ENCODE measurements around the gene CCDC17.

The CCDC17 gene

DNA sequence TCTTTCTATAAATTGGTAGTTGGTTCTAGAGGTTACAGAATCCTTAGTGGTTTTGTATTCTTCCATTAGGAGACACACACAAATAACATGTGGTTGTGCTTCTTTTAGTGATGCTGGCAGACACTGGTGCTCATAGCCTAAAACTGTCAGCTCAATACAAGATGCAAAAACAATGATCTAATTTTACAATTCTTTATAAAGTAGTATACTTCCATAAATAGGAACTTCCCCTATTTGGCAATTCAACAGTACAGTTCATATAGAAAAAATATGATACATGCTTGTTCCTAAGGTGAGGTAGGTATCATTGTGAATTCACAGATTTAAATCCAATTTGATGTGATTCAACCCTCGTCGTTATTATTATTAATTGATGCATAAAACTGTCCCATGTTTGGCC is 20.8 kb upstream of the CCDC17 start:
- Mint-ChIP-seq H3K27ac (peak overlapping the region in 1 of 2 donors; percentile 57), H3K36me3 (ENCODE audit: insufficient read depth) (peaks cover 60% of the 10 kb centered on the region), H3K4me3 (no peak overlapping the region), H3K27me3 (no peaks in the 10 kb centered on the region), H3K4me1 (ENCODE audit: low read depth in 2 of 2) (peaks cover 4 to 6% of the 10 kb centered on the region in 2 donors), H3K9me3 (no peaks in the 10 kb centered on the region)
- ATAC-seq (replicated peaks) (no peak), DNase-seq (no peak)

DNA sequence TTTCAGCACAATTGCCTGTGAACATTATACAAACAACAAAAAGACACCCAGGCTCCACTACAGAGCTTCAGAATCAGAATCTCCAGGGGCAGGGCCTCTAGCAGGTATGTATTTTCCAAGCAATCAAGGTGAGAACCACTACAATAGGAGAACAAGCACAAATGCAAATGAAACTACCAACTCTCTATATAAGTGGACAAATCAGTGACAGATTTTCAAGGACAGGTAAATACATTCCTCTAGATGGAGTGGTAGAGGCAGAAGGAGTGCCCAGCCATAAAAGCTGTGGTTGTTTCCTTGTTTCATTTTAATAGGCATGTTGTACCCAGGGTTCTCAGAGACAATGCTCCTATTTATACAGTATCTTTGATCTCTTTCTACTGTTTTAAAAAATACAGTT is 20.1 kb upstream of the CCDC17 start:
- peaks cover 4 to 6% of the 10 kb centered on the region in 2 donors for H3K4me1 Mint-ChIP-seq (ENCODE audit: low read depth in 2 of 2)
- H3K9me3 Mint-ChIP-seq, result no peaks in the 10 kb centered on the region
- H3K4me3 Mint-ChIP-seq, result no peak overlapping the region
- H3K27me3 Mint-ChIP-seq, result no peaks in the 10 kb centered on the region
- no peak for DNase-seq
- H3K36me3 Mint-ChIP-seq (ENCODE audit: insufficient read depth), result peaks cover 56% of the 10 kb centered on the region
- ATAC-seq (replicated peaks), result no peak
- H3K27ac Mint-ChIP-seq, result peak overlapping the region in 1 of 2 donors; percentile 57

DNA sequence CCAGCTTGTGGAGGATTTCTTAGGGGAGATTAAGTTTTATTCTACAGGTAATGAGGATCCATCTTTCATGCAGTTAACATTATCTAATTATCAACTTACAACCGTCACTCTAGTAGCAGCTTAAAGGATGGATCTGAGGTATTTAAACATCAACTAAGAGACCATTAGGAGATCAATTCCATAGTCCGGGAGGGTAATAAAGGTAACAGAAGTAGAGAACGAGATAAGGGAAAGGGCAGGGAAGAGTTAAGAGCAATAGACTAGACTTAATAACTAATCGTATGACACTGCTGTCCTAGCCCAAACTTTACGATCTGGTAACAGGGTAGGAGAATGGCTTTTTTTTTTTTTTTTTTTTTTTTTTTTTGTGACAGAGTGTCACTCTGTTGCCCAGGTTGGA is 19.5 kb upstream of the CCDC17 start:
- no peak for DNase-seq
- Mint-ChIP-seq H3K4me3 (no peak overlapping the region), H3K27me3 (no peaks in the 10 kb centered on the region), H3K36me3 (ENCODE audit: insufficient read depth) (peaks cover 50% of the 10 kb centered on the region), H3K27ac (peak overlapping the region; percentile 23 to 24), H3K4me1 (ENCODE audit: low read depth in 2 of 2) (peaks cover 4 to 6% of the 10 kb centered on the region in 2 donors), H3K9me3 (no peaks in the 10 kb centered on the region)
- ATAC-seq (replicated peaks), result no peak

DNA sequence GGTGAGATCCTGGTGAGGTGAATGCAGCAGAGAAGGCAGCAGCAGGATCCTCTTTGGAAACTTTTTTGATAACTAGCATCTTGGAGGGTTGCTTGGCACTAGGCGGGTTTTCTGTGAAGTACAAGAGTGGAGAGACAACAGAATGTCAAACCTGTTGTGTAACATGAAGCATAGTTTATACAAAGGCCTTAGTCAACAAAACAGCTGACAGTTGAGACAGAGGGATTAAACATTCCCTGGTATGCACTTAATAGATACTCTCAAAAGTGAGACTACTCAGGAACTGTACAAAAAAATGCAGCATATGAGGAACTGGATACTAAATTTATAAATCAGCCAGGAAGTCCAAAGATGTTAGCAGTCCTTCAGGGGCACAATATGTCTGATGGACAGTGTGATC is 16.4 kb upstream of the CCDC17 start:
- Mint-ChIP-seq H3K36me3 (ENCODE audit: insufficient read depth) (peaks cover 25% of the 10 kb centered on the region), H3K27me3 (no peaks in the 10 kb centered on the region), H3K9me3 (no peaks in the 10 kb centered on the region), H3K4me3 (no peak overlapping the region), H3K4me1 (ENCODE audit: low read depth in 2 of 2) (peaks cover 4 to 6% of the 10 kb centered on the region in 2 donors), H3K27ac (peak overlapping the region; percentile 14 to 65)
- ATAC-seq (replicated peaks), result no peak
- DNase-seq, result no peak

DNA sequence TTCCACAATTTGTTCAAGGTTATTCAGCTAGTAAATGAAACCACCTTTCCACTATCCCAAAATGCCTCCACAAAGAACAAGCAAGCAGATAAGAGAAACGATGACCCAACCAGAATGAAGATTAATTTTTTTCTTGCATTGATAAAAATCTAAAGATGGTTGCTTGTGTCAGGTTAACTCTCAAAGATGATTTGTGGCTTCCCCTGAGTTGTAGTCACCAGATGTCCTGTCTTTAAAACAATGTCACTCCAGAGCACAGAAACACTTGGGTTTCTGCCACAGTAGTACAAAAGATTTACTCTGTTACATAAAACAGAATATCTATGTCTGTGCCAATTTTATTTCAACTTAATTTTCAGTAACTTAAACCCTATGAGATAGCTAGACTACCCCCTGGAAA is 11.4 kb upstream of the CCDC17 start:
- H3K27me3 Mint-ChIP-seq, result no peaks in the 10 kb centered on the region
- H3K36me3 Mint-ChIP-seq (ENCODE audit: insufficient read depth), result peaks cover 37% of the 10 kb centered on the region
- ATAC-seq (replicated peaks) (no peak), DNase-seq (no peak)
- H3K27ac Mint-ChIP-seq, result no peak overlapping the region
- no peak overlapping the region for H3K4me3 Mint-ChIP-seq
- no peaks in the 10 kb centered on the region for H3K9me3 Mint-ChIP-seq
- H3K4me1 Mint-ChIP-seq (ENCODE audit: low read depth in 2 of 2), result no peaks in the 10 kb centered on the region

DNA sequence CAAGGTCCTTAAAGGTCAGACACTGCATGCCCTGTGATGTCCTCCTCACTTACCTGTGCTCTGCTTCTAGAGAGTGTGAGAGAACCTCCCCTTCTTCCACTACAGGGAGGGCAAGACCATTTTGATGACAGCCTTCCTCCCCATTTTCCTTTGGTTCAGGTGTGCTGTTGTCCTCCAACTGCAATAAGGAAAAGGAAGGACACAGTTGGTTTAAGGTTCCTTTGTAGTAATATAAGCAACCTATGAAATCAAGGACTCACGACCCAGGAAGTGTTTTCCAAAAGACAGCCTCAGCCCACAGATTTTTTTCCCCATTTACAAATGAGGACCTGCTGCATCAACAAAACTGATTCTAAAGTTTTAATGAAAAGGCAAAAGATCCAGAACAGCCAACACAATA is 6.6 kb upstream of the CCDC17 start:
- H3K27me3 Mint-ChIP-seq, result no peaks in the 10 kb centered on the region
- no peak overlapping the region for H3K4me3 Mint-ChIP-seq
- no peaks in the 10 kb centered on the region for H3K9me3 Mint-ChIP-seq
- no peak for DNase-seq
- H3K27ac Mint-ChIP-seq, result peak overlapping the region; percentile 29 to 44
- peaks cover 68% of the 10 kb centered on the region for H3K36me3 Mint-ChIP-seq (ENCODE audit: insufficient read depth)
- no peaks in the 10 kb centered on the region for H3K4me1 Mint-ChIP-seq (ENCODE audit: low read depth in 2 of 2)
- no peak for ATAC-seq (replicated peaks)

DNA sequence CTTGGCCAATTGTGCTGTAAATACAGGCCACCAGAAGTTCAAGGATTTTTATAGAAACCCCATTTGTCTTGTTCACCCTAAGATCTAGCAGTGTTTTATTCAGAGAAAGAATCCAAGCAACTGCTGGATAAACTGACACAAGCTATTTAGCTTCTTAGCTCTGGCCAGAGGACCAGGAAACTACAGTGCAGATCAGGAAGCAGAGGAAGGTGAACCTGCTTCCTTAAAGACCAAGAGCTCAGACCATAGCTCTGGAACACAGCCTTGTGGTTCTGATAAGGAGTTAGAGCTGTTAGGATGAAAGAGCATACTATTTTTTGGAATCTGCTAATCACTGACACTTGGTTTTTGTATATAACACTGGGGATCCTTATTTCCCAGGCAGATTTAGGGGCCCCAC is 5.2 kb upstream of the CCDC17 start:
- H3K4me3 Mint-ChIP-seq, result no peak overlapping the region
- H3K4me1 Mint-ChIP-seq (ENCODE audit: low read depth in 2 of 2), result no peaks in the 10 kb centered on the region
- H3K36me3 Mint-ChIP-seq (ENCODE audit: insufficient read depth), result peaks cover 63% of the 10 kb centered on the region
- no peaks in the 10 kb centered on the region for H3K27me3 Mint-ChIP-seq
- DNase-seq (no peak), ATAC-seq (replicated peaks) (no peak)
- H3K27ac Mint-ChIP-seq, result no peak overlapping the region
- H3K9me3 Mint-ChIP-seq, result no peaks in the 10 kb centered on the region

DNA sequence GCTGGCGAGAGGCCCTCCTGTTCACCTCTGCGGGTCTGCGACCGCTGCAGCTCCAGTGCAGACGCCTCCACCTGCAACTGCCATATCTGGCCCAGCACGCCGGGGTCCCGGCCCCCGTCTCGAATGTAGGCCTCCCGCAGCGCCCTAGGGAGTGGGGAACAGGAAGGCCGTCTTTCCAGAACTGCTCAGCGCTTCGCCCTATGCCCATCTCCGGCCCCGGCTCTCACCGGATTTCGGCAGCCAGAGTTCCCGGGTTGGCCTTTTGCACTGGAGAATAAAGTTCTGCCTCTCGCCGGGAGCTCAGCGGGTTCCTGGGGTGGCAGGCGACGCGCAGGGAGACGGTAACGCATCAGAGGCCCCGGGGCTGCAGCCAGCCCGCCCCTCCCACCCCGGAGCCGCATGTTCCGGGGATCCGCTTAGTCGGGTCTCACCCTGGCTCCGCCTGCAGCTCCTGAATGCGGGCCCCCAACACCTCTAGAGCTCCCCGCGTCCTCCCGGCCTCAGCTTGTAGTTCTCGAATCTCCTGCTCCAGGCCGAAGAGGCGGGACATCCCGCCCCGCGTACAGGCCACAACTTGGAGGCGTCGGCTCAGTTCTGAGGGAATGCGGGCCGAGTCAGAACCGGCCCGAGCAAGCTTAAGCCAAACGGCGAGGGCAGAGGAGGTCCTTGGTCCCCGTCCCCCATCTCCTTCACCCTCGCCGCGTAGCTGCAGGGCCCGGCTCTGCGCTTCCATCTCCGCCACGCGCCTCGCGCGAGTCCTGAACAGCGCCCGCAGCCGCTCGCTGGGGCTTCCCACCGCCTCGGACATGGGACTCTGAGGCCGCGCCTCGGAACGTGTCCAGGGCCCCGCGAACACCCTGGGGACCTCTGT is 1.1 kb downstream of the CCDC17 start:
- DNase-seq (no peak), ATAC-seq (replicated peaks) (no peak)
- H3K27me3 Mint-ChIP-seq, result no peaks in the 10 kb centered on the region
- no peak overlapping the region for H3K4me3 Mint-ChIP-seq
- no peaks in the 10 kb centered on the region for H3K9me3 Mint-ChIP-seq
- H3K36me3 Mint-ChIP-seq (ENCODE audit: insufficient read depth), result peaks cover 39% of the 10 kb centered on the region
- peaks cover 0 to 3% of the 10 kb centered on the region in 2 donors for H3K4me1 Mint-ChIP-seq (ENCODE audit: low read depth in 2 of 2)
- peak overlapping the region in 1 of 2 donors; percentile 65 for H3K27ac Mint-ChIP-seq

DNA sequence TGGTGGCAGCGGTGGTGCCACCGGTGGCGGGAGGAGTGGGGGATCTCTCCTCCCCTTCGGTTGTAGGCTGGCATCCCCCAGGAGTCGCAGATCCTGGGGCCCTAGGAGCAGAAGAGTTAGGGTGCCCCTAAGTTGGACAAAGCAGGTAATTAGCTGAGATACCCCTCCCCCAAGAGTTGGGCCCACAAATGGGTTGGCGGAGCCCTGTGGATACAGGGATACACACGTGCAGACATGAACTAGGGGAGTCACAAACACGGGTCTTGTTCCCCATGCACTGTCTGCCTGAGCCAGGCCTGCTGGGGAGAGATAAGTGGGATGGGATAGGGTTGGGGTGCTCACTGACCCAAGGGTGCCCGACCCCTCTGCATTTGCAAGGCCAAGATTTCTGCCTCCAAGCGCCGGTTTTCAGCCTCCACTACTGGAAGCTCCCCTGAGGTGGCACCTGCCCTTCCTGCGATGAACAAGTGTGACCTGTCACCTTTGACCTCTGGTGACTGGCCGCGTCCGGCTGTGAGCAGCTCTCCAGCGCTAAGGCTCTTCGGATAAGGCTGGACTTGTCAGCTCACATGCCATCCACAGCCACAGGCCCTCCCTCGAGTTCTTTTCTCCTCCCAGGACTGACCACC is 1.8 kb downstream of the CCDC17 start:
- Mint-ChIP-seq H3K4me1 (ENCODE audit: low read depth in 2 of 2) (peaks cover 0 to 3% of the 10 kb centered on the region in 2 donors), H3K27me3 (no peaks in the 10 kb centered on the region), H3K27ac (peak overlapping the region; percentile 25 to 63), H3K4me3 (no peak overlapping the region), H3K36me3 (ENCODE audit: insufficient read depth) (peaks cover 39% of the 10 kb centered on the region), H3K9me3 (no peaks in the 10 kb centered on the region)
- ATAC-seq (replicated peaks), result no peak
- DNase-seq, result no peak

DNA sequence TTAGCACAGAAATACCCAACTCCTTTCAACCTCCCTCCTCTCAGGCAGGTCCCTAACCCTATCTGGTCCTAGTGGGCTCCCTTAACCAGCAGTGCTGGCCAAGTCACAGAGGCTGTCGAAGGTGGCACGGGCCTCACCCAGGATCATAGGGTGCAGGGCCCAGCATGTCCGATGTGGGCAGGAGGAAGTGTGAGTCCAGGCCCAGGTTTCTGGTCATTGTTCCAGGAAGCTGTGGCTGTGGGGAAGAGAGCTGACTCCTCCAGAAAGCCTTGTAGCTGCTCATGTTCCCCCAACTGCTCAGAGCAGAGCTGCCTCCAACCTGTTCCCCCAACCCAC is 2.4 kb downstream of the CCDC17 start:
- peak overlapping the region; percentile 25 to 63 for H3K27ac Mint-ChIP-seq
- no peaks in the 10 kb centered on the region for H3K9me3 Mint-ChIP-seq
- no peaks in the 10 kb centered on the region for H3K27me3 Mint-ChIP-seq
- no peak for DNase-seq
- H3K4me3 Mint-ChIP-seq, result no peak overlapping the region
- ATAC-seq (replicated peaks), result no peak
- H3K36me3 Mint-ChIP-seq (ENCODE audit: insufficient read depth), result peaks cover 39% of the 10 kb centered on the region
- H3K4me1 Mint-ChIP-seq (ENCODE audit: low read depth in 2 of 2), result peaks cover 0 to 3% of the 10 kb centered on the region in 2 donors

DNA sequence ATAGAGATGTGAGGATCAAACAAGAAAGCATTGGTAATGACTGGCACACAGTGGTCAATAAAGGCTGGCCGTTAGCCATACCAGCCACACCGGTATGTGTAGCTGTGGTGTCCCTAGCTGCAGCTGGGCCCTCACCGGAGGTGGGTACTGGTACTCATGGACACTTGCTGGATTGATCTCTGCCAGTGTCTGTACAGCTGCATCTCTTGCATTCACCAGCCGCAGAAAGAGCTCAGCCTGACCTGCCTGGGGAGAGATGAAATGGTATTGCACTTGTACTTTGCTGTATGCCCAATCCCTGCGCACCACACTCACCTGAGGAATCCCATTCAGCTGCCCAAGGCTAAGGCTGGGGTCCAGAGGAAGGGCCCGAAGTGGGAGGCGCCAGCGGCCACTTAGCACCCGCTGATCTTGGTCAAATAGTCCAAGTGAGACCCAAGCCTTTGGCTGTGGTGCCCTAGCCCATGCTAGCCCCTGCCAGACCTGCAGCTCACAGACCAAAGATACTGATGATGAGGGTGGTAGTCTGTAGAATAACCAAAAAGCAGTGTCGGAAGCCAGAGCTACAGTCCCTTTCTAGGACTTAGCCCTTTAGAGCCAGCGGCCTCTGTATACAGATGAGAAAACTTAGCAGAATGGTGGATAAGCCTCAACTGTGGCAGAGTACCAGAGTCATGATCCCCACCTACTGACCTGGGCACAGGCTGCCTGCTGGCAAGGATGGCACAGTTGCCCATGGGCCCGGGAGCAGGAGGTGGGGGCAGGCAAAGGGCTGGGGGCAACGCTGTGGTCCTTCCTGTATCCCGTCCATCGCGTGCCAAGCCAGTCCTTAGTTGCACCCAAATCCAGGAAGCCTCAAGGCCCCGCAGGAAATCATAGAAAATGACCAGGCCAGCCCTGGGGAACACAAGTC is 3.0 kb downstream of the CCDC17 start:
- no peak overlapping the region for H3K4me3 Mint-ChIP-seq
- peak overlapping the region; percentile 25 to 63 for H3K27ac Mint-ChIP-seq
- ATAC-seq (replicated peaks), result no peak

DNA sequence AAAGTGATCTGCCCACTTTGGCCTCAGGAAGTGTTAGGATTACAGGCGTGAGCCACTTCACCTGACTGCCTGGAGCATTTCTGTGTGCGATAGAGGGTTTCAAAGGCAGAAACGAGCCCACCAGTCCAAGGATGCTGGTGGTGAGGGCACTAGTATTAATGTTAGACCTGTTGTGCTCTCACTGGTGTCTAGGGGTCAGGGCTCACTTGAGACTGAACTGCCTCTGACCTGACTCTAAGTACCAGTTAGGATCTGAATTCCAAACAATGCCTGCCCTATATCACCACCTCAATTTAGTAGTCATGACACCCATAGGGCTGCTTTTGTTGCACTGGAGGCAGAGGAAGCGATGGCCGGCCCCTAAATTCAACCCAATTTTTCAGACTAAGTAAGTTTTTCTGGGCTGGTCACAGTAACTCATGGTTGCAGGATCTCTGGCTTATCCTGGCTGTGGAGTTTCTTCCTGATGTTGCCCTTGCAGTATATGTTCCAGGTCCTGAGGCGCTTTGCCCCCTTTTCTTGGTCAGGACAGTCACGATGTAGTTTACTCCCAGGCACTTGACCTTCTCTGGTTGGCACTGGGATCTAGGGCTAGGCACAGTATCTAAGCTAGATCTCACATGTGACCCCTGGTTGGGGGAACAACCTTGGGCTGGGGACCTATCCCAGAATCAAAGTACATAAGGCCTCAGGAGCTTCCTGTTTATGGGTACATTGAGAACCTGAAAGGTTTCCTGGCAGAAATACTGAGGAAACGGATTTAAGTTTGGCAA is 4.5 kb downstream of the CCDC17 start:
- Mint-ChIP-seq H3K9me3 (no peaks in the 10 kb centered on the region), H3K27ac (peak overlapping the region; percentile 32 to 68), H3K4me3 (no peak overlapping the region), H3K27me3 (no peaks in the 10 kb centered on the region), H3K4me1 (ENCODE audit: low read depth in 2 of 2) (peaks cover 0 to 3% of the 10 kb centered on the region in 2 donors), H3K36me3 (ENCODE audit: insufficient read depth) (peaks cover 54% of the 10 kb centered on the region)
- ATAC-seq (replicated peaks) (no peak), DNase-seq (no peak)

More for the DNA sequence above, 3.0 kb downstream of the CCDC17 start:
- DNase-seq, result no peak
- Mint-ChIP-seq H3K27me3 (no peaks in the 10 kb centered on the region), H3K9me3 (no peaks in the 10 kb centered on the region), H3K4me1 (ENCODE audit: low read depth in 2 of 2) (peaks cover 0 to 3% of the 10 kb centered on the region in 2 donors), H3K36me3 (ENCODE audit: insufficient read depth) (peaks cover 39% of the 10 kb centered on the region)

DNA sequence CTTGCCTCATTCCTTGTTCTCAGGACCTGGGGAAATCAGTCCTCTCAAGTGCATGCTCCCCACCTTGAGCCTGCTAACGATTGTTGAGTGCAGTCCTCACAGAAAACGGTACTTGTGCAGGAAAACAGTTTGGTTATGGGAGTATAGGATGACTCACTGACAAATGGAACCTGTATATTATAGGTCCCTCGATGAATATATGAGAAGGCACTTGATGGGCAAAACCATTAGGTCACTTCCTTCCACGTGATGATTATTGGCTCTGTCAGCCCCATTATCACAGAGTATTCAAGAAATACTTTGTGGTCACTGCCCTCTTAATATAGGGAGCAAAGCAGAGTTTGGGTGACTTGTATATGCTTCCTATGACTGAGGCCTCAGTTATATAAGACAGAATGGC is 6.2 kb downstream of the CCDC17 start:
- no peak overlapping the region for H3K4me3 Mint-ChIP-seq
- no peaks in the 10 kb centered on the region for H3K27me3 Mint-ChIP-seq
- no peaks in the 10 kb centered on the region for H3K4me1 Mint-ChIP-seq (ENCODE audit: low read depth in 2 of 2)
- peak overlapping the region; percentile 6 to 72 for H3K27ac Mint-ChIP-seq
- no peaks in the 10 kb centered on the region for H3K9me3 Mint-ChIP-seq
- peaks cover 64% of the 10 kb centered on the region for H3K36me3 Mint-ChIP-seq (ENCODE audit: insufficient read depth)
- DNase-seq (no peak), ATAC-seq (replicated peaks) (no peak)

Data from effector memory CD8-positive, alpha-beta T cell (primary cell).